ENCODE results near the gene TGM6.
A peak's percentile ranks its signal among the peaks of the same experiment; 100 is the strongest.

Gene TGM6

GRCh38 chr20:2470423-2471193 is 89.9 kb downstream of the TGM6 start, which contains the start of gene SNRPB:
Gene SNRPB, minus strand, starts transcription at chr20:2470789. Its CDS starts 99 bp downstream, at chr20:2470690.
- peak; percentile 98 for DNase-seq (ENCODE audit: extremely low read depth, low read depth)
- no peak for TF ChIP-seq CTCF (IDR thresholded peaks at IDR 0.05; ENCODE audit: low read depth, low read length)

GRCh38 chr20:2473516-2473915 is 92.8 kb downstream of the TGM6 start:
- TF ChIP-seq CTCF (IDR thresholded peaks at IDR 0.05; ENCODE audit: low read depth, low read length), result no peak
- DNase-seq (ENCODE audit: extremely low read depth, low read depth), result peak; percentile 52

GRCh38 chr20:2475850-2476741 is 95.4 kb downstream of the TGM6 start:
- no peak for DNase-seq (ENCODE audit: extremely low read depth, low read depth)
- TF ChIP-seq CTCF (IDR thresholded peaks at IDR 0.05; ENCODE audit: low read depth, low read length), result no peak

- no peak for TF ChIP-seq CTCF (IDR thresholded peaks at IDR 0.05; ENCODE audit: low read depth, low read length)
- no peak for DNase-seq (ENCODE audit: extremely low read depth, low read depth)
Observed at GRCh38 chr20:2476742-2477615, 96.3 kb downstream of the TGM6 start.

- TF ChIP-seq CTCF (IDR thresholded peaks at IDR 0.05; ENCODE audit: low read depth, low read length), result no peak
- DNase-seq (ENCODE audit: extremely low read depth, low read depth), result no peak
Observed at GRCh38 chr20:2480381-2480780, 99.7 kb downstream of the TGM6 start.
